Measurements from ENCODE around the gene E2F8.
A peak's percentile ranks its signal among the peaks of the same experiment; 100 is the strongest.
"Not testable (repeated sequence)": the region's sequence is repeated elsewhere in the genome, so short reads cannot be mapped to it uniquely, and the experiment has no call there.

Gene E2F8

DNA sequence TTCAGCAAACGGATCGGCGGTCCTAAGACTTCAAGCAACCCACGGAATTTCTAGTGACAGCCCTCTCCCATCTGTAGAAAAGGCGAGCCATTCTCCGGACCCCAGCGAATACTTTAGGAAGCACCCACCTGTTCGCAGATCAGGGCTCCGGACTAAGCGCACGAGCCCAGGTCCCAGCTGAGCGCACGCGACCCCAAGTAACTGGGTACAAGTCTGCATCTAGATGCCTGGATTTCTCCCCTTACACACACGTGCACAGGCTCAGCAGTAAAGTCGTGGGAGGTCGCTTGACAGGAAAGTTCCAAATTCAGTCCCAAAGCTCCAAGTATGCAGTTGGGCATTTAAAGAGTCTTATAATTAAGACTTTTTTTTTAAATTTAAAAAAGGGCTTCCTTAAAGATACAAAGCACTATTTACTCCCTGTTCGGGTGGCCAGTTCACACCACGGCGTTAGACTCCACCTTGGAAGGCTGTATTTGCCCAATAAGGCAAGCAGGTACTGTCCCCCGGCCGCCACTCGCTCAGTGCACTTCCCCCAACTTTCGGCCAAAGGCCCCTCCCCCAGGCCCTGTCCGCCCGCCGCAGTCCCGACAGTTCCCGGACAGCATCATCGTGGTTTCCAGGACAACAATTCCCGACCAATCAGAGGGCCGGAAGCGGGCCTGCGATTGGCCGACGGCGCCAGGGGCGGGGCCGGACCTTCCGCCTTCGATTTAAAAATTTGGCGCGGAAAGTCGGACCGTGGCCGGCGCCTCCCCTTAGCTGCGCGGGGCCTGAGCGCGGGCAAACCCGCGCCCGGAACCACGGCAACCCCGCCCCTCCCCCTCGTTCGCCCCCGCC lies at the start of gene E2F8:
E2F8 (minus strand) TSS at position 526 of the 840 bp plus-strand sequence. CDS start 824 bp downstream, outside the sequence.
- peak; percentile 45 for DNase-seq

- no peak for DNase-seq
Observed at GRCh38 chr11:19290356-19290755, 49.6 kb upstream of the E2F8 start.

DNA sequence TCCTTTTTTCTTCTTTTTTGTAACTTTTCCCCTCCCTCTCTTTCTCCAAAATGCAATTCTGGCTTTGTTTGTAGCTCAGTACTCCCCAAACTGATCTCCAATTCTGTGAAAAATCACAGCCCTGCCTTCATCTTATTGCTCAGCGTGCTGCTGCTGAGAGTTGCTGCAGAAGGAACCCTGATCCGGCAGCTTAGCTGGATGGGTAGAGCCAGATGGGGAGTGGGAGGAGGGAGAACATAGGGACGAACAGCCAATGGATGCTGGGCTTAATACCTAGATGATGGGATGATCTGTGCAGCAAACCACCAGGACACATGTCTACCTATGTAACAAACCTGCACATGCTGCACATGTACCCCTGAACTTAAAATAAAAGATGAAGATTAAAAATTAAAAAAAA lies 47.5 kb upstream of the E2F8 start:
- no peak for DNase-seq

DNA sequence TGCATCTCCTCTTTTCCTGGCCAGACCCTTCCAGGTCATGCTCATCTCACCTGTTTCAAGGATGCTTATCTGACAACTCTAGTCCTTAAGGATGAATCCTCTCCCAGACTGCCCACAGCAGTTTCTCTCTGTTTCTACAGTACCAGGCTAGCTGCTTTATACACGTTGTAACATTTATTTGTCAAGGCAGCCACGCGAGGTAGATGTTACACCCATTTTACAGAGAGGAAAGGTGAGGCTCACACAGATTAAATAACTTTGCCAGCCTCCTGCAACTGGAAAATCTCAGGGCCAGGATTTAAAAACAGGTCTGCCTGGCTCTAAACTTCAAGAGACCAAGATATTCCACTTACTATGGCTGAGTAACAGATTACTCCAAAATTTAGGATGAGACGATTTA lies 45.7 kb upstream of the E2F8 start:
- DNase-seq: no peak

DNA sequence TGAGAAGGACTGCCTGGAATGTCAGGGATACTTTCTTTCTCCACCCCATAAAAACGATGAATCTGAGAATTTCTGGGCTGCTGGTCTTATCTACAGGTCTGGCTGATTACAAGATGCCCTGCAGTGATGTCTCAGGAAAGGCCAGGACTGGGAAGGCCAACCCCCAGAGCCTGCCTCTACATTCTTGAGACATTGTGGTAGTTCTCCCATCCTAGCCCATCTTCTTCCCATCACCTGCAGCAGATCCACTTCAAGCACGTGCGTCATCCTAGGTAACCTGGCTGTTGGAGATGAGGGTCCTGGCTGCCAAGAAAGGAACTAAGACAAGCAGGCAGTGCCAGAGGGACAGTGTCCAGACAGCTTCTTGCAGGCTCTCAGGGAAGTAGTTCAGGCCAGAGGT lies 44.1 kb upstream of the E2F8 start:
- no peak for DNase-seq

- no peak for DNase-seq
Observed at GRCh38 chr11:19283991-19284390, 43.2 kb upstream of the E2F8 start.

DNA sequence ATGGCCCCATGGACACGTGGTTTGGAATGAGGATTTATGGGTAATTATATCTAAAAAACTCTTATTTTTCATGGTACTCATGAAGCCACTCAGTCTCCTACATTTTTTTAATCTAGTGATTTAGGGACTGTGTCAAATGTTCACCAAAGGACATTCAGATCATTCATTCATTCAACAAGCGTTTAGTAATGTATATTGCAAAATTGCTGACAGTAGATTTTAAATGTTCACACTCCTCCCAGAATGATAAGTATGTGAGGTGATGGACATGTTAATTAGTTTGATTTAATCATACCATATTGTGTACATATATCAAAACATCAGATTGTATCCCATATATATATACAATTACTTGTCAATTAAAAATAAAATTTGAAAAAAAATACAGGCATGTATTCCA lies 40.8 kb upstream of the E2F8 start:
- DNase-seq: no peak

- no peak for DNase-seq
Observed at GRCh38 chr11:19281041-19281440, 40.3 kb upstream of the E2F8 start.

- no peak for DNase-seq
Observed at GRCh38 chr11:19279451-19279850, 38.7 kb upstream of the E2F8 start.

DNA sequence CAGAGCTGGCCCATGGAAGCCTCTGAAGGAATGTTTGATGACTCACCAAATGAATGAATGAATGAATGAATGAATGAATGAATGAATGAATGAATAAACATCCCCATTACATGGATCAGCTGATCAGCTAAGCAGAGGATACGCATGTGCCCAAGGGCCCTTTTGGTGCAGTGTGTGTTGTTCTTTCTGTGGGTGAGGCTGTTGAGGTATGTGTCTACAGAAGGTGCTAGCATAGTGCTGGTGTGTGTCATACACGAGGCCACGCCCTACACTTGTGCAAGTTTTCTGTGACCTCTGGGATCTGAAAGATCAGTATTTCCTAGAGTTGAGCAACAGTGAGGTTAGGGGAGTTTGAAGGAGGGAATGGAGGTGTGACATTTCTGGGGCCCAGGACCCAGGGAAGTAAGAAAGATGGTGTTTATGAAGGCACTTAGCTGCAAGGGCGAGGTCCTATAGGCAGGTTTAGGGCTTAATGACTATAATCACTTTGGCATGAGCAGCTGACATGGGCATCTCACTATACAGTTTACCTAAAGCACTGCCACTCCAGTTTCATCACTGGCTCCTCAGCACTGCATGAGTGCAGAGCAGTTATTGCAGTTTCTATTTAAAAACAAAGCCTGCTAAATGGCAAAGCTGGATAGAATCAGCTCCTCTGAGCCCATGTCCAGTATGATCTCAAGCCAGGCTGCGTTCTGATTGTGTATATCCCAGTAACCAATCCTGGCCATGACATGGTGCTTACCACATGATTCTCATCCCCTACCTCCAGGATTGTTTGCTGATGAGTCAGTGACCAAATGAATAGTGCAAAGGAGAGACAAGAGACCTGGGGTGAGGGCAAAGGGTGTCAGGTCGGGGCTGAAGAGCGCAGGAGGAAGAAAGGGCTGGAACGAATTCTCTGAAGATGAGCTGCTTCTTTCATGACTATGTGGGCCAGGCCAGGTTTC lies 36.4 kb upstream of the E2F8 start:
- no peak for DNase-seq

- no peak for DNase-seq
Observed at GRCh38 chr11:19275496-19275895, 34.8 kb upstream of the E2F8 start.

DNA sequence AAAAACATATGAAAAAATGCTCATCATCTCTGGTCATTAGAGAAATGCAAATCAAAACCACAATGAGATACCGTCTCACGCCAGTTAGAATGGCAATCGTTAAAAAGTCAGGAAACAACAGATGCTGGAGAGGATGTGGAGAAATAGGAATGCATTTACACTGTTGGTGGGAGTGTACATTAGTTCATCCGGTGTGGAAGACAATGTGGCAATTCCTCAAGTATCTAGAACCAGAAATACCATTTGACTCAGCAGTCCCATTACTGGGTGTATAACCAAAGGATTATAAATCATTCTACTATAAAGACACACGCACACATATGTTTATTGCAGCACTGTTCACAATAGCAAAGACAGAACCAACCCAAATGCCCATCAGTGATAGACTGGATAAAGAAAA lies 32.5 kb upstream of the E2F8 start:
- DNase-seq: not testable (repeated sequence)

DNA sequence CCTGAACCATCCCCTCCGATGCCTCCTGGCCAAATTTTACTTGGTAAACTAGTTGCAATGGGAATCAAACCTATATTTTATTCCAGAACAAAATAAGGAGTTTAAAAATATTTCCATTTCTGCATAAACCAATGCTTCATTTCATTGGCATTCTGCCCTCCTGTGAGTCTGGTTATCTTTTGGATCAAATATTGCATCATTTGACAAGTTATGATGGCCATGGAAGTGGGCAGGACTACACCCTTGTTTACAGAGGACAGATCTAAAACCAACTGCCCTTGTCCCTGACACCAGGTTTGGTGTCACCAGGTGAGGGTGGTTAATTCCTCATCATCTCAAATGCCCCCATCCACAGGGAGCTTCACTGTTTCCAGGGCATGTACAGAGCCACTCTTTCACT lies 28.2 kb upstream of the E2F8 start:
- no peak for DNase-seq

DNA sequence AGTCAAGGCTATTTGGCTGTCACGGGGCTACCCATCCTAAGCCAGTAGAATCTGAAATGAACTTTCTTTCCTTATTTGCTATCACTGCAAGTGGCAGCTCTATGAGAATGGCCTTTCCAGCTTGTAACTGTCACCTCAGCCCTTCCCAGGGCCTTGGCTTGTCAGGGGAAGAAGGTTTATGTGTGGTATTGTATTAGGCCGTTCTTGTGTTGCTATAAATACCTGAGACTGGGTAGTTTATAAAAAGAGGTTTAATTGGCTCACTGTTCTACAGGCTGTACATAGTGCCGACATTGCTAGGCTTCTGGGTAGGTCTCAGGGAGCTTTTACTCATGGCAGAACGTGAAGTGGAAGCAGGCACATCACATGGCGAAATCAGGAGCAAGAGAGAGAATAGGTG lies 26.8 kb upstream of the E2F8 start:
- DNase-seq: no peak

- no peak for DNase-seq
Observed at GRCh38 chr11:19263333-19263732, 22.6 kb upstream of the E2F8 start.

DNA sequence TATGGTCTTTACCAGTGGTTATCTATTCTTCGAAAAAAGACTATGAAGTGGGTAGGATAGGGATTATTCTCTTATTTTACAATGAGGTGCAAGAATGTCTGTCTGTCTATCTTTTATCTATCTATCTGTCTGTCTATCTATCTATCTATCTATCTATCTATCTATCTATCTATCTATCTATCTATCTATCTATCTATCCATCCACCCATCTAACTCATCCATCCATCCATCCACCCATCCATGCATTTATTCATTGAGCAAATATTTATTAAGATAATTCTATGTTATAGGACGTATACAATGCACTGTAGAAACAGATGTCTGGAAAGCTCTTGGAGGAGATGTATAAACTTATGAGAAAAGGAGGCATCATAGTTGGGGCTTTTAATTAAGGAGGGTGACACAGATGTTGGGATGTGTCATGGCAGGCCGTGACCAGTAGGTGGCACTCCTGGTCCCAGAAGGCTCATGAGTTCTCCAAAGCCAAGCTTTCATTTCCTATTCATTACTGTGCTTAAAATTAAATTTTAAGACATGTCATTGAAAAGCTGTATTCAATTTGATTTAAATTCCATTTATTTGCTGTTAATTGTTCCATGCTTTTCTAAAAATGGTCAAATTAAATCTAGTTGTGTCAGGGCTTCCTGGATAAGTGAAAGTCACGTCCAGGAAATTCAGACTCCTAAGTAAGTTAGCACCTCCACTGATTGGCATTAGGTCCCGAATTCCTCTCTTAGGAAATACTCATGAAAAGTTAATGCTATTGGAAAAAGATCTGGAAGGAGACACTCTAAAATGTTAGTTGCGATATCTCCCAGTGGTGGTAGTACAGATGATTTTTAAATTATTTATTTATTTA lies 19.0 kb upstream of the E2F8 start:
- peak; percentile 2 for DNase-seq

DNA sequence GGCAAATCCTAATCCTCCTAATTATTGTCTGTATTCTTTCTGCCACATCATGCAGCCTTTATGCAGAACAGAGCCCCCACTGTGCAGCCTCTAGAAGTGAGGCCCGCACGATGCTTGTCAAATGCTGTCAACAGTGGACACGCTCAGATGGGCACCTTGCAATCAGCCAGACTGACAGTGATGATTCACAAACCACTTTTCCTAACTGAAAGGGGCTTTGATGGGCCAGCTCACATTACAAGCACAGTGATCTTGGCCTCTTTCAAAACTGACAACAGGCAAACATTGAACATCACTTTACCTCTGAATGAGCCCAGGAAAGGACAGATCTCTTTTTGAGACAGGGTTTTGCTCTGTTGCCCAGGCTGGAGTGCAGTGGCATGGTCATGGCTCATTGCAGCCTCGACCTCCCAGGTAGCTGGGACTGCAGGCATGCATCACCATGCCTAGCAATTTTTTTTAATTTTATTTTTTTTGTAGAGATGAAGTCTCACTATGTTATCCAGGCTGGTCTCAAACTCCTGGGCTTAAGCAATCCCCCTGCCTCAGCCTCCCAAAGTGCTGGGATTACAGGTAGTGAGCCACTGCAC lies 18.0 kb upstream of the E2F8 start:
- DNase-seq: no peak

DNA sequence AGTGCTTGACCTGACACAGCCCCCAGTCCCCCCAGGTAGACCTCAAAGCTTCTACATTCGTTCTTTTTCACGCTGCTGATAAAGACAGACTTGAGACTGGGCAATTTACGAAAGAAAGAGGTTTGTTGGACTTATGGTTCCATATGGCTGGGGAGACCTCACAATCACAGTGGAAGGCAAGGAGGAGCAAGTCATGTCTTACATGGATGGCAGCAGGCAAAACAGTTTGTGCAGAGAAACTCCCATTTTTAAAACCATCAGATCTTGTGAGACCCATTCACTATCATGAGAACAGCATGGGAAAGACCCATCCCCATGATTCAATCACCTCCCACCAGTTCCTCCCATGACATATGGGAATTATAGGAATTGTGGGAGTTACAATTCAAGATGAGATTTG lies 13.7 kb upstream of the E2F8 start:
- not testable (repeated sequence) for DNase-seq

GRCh38 chr11:19253817-19254216 lies 13.1 kb upstream of the E2F8 start:
- DNase-seq: no peak

GRCh38 chr11:19253153-19253745 lies 12.5 kb upstream of the E2F8 start:
- no peak for DNase-seq

DNA sequence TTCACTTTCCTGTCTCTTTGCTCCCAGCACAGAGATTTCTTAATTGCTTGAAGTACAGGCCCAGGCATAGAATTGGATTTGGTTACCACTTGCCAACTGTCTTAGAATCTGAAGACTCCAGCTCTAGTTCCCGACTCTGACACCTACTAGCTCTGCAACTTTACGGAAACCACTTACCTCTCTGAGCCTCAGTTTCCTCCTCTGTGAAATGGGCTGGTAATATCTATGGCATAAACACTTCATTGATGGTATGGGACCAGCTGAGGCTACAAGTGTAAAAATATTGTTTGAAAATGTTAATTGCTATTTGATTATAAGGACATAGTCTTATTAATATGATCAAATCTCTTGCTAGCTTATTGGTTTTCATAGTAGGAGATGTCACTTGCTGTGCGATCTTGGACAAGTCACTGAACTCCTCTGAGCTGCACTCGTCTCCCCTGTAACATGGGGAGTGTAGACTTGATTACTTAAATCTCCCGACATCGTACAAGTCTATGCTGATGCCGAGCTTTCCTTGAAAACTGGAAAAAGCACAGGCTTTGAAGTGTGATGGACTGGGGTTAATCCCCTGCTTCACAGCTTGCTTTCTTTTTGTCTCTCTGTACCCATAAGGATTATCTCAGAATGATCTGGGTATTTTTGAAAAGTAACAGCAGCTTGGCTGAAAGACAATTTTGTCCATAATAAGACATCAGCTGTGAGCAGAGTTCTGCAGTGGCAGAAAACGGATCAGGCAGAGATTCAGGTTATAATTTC lies 11.8 kb upstream of the E2F8 start:
- no peak for DNase-seq

Data from GOT3 (cell line).